HG03095 (cell line): Measurements from ENCODE around the gene ROR2.

Experiments used
- ATAC-seq: cut with Tn5 transposase; IDR thresholded peaks from one replicate; pipeline ENCODE4 v1.9.1; 2021; ENCODE audit warnings: moderate library complexity; ENCODE audit not compliant: unreplicated experiment

ROR2 gene

DNA sequence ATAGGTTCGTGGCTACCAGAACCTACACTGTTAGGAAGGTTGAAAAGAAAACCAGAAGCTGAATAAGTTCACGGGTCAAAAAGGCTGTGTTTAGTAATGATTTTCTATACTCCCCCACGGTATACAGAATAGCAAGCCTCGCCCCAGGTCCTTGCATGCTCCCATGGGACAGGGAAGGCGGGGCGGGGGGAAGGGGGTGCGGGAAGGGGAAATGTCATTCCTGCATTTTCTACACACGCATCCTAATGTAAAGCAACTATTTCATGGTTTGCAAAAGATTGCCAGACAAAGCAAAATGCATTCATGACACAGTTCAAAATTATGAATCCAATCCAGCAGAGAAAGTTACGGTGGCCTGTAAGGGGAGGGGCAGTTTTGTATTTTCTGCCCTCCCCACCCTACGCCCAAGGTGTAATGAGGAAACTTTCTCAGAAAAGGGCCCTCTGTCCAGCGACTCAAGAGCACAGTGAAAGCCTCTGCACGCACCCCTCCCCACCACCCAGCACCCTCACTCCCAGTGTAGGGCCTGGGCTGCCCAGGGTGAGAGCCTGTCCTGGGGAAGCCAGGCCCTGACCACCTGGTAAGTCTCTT, 105.2 kb downstream of the ROR2 start:
- no peak for ATAC-seq

DNA sequence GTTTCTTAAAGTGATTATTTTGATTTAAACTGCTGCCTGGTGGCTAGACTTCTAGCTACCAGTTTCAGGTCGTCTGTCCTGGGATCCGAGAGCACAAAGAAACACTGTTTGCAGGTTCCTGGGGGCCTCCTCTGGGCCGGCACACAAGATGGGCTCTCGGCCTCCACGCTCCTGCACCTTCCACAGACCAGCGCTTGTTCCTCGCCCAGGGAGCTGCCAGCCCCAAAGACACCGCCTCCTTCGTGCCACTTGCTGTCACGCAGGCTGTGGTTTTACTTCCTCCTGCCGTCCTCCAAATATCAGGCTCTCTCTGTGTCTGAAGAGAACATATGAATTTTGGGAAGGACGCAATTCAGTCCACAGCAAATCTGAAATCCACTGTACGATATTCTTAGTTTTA, 105.8 kb downstream of the ROR2 start:
- no peak for ATAC-seq

DNA sequence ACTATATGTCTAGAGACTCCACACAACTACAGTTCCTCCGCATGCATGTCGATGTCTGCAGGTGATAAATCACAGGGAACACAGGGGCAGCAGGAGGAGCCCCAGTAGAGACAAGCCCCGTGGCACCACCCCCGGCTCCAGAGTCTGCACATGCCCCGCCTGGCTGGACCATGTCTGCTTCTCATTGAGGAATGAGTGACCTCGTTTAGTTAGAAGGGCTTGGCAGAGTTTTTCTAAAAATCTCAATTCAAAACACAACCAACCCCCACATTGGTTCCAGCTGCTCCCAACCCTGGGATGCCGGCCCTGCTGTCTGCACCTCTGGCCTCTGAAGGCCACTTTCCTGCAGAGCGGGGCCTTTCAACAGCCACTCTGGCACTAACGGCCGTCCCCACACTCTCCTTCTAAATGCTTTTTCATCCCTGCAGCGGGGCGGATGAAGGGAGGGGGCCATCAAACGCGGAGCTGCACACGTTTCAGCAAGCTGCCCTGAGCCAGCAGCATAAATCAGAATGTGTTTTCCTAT, 106.3 kb downstream of the ROR2 start:
- ATAC-seq = no peak

DNA sequence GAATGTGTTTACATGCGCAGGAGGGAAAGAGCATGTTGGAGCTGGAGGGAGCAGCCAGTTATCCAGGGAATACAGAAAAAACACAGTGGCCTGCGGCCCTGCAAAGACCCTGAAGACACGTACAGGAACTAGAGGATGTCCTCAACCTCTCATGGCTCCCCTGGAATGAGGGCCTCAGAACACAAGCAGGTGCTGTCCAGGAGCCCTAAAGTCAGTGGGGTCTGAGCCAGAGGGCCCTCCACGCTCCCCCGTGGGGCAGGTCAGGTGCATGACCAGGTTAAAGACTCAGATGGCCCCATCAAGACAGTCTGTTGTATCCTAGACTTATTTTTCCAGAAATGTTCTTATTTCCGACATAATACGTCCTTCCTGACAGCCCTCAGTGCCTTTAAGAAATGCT, 106.9 kb downstream of the ROR2 start:
- no peak for ATAC-seq

DNA sequence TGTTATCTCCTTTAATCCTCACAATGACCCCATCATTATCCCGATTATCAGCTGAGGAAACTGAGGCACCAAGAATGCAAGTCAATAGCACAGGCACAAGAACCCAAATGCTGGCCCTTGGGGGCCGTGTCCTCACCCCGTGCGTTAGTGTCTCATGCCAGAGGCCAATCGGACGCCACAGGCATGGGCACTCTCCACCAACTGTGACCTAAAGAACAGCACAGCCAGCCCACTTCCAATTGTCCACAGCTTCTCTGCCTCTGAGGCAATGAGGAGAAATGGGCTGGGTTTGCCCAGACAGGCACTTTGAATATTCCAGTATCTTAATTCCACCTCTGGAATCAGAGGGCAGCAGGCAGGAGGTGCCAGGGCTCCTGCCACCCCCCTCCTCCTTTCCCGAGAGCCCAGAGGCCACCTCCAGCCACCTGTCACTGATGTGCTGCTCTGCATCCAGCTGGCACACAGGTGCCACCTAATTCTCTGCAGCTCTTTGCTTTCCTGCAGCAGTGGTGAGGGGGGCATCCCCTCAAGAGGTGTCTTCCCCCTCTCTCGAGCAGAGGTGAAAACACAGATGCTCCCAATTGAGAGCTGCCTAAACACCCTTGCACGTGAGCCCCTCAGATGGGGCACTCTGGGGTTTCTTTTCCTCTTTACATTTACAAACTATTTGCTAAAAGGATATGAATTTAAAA, 107.5 kb downstream of the ROR2 start:
- ATAC-seq = no peak

DNA sequence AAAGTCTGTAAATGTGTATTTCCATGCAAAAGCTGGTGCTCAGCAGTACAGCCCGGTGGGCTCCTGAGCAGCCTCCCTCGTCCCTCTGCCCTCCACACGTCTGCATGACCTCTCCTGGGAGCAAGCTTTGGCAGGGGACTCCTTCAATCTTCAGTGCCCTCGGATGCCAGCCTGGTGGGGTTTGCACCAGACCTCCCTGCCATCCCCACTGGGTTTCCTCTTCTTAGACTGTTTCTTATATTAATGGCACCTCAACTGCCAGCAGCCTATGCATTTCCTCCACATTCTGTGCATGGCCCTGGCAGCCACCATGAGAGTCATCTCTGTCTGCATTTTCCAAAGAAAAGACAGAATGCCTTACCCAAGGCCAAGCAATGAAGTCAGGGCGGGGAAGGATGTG, 108.4 kb downstream of the ROR2 start:
- ATAC-seq = no peak

DNA sequence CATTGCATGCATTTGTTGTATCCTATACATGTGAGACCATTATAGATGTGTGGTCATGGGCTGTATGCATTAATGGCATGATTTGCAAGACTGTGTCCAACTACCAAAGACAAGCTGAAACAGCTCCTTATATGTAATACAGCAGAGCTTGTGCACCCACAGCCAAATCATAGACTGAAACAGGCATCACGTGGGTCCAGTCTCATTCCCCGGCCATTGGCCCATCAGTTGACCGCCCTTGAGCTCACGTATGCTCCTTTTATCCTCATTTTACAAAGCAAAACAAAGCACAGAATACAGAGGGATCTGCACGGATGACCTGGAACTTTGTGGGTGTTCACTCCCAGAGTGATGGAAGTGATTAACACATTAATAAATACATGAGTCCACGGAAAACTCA, 109.1 kb downstream of the ROR2 start:
- no peak for ATAC-seq

DNA sequence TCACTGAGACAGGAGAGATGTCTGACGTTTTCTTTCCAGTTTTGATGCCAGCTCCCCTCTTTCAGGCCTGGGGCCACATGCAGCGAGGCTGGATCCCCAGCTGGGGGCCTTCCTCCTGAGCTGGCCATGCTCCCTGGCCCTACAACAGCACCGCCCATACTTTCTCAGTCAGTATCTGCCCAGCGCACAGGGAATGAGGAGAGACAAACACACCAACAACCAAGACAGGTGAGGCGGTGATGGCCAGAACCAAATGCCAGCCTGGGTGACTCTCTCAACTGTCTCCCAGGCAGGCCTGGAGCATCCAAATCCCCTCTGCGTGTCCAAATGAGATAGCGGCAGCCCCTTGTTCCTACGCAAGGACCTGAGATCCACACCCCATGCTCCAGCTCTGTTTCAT, 109.6 kb downstream of the ROR2 start:
- no peak for ATAC-seq

DNA sequence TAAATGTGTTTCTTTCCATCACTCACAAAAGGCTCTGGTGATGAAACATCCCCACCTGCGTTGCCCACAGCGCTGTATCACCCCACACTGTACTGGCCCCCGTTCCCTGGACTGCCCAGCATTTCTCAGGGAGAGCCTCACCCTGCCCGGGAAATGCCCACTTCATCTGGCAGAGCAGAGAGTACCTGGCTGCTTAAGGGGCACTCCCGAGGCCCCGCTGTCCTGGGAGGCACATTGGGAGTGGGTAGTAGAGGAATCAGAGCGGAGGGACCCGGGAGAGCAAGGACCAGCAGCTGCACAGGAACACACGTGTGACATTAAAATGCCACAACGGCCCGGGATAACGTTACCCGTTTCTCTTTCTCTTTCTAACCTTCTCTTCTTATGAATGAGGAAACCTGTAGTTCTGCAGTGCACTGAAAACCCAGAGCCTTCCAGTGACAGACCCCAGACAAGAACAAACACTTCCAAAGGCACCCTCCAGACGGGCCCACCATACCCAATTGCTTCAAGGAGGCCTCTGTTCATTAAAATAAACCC, 110.0 kb downstream of the ROR2 start:
- ATAC-seq = no peak

DNA sequence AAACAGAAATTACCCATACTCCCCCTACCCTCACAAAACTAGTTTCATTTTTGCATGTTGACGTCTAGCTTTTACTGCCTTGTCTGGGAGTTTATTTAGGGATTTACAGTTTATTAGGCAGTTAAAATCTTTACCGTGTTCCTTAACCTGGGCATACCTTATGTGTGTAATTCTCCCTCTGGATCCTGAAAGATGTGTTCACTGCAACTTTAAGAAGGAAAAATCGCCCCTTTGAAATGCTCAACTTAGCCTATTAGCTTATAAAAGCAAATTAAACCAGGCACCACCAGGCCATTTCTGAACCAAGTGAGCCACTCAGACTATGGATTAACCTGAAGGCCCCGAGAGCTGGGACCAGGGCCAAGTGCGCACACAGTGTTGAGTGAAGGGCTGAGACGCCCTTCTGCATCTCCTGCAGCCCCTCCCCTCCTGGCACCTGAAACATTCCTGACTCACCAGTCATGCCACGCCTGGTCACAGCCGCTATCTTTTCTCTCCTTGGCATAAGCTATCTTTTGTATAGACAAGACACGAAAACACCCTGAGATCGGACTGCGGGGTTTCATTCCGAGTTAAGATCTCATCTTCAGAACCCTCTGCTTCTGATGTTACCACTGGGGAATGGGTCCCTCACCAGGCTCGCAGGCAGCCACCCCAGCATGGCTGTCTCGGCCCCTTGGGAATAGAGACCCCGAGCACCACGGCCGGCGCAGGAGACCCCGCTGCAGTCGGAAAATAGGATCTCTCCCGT, 111.9 kb downstream of the ROR2 start:
- ATAC-seq = no peak

DNA sequence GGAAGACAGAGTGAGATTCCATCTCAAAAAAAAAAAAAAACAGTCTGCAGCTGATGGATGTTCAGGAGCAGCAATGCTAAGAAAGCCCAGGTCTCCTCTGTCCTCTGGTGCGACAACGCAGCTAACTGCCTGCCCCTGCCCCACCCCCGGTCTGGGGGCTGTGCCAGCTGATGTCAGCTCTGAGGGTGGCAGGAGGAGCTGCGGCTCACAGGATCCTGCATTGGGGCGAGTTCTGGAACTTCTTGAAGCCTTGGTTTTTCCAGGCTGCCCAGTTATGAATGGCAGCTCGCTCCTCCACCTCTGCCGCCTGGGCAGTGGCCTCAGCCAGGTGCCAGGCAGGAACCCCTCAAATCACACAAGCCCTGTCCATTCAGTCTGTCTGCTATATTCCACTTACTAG, 113.5 kb downstream of the ROR2 start:
- ATAC-seq = no peak

DNA sequence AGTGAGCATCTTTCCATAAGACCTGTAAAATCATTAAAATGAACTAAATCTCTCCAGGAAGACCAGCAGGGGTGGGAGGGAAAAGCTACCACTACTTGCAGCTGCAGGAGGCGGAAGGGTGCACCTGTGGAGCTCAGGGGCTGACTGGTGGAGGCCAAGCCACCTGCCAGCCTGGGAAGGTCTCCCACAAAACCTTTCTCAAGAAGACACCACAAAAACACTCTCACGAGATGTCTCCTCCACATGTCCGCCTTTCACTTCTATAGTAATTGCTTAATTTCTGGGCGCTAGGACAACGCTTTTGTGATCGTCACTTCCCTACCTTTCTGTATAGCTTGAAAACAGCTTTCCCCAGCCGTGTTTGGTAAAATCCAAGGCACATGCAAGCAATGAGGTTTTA, 114.4 kb downstream of the ROR2 start:
- ATAC-seq = no peak

DNA sequence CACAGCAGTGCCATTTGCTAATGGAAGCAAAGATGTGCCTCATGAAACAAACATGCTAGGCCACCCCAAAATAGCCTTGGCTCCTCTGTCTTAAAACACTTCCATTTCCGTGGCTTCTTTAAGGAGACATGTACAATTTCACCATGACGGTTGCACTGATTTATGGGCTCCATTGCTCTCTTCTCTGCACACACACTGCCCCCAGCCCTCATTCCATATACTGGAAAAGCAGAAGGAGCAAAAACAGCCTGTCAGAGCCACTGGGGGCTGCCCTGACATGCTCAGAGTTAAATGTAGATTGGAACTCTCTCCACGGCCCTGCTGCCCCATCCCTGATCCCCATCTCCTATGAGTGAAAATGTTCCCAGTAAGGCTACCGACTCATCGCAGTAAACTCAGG, 114.8 kb downstream of the ROR2 start:
- no peak for ATAC-seq

DNA sequence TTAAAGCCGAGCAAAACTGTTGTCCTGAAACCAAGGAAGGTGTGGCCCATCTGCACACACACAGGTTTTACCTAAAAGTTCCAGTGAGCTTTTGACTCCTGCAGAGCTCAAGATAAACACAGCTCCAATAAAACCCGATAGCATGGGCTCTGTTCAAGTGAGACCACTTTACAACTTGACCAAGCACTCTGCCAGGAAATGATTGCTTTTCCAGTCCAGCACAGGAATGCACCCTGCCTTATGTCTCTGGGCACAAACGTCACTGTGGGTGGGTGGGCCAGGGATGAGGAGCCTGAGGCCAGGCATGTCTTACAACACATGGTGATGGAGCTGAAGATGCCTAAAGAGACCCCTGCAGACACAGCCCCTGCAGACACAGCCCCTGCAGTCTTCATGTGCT, 115.3 kb downstream of the ROR2 start:
- no peak for ATAC-seq

DNA sequence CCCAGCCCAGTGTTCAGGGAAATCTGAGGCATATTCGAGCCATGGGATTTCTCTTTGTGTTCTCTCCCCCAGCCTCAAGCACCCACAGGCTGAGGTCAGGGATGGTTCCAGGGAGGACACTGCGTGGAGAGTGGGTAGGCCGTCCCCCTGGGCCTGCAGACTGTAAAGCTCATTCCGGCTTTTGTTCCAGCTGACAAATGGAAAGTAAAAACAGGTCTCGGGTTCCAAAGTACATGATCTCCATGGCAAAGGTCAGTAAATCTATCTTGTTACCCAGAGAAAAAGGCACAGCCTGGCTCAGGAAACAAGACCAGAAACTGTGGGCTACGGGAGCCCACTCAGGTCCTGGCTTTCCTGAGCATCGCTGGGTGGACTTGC, 116.2 kb downstream of the ROR2 start:
- no peak for ATAC-seq

DNA sequence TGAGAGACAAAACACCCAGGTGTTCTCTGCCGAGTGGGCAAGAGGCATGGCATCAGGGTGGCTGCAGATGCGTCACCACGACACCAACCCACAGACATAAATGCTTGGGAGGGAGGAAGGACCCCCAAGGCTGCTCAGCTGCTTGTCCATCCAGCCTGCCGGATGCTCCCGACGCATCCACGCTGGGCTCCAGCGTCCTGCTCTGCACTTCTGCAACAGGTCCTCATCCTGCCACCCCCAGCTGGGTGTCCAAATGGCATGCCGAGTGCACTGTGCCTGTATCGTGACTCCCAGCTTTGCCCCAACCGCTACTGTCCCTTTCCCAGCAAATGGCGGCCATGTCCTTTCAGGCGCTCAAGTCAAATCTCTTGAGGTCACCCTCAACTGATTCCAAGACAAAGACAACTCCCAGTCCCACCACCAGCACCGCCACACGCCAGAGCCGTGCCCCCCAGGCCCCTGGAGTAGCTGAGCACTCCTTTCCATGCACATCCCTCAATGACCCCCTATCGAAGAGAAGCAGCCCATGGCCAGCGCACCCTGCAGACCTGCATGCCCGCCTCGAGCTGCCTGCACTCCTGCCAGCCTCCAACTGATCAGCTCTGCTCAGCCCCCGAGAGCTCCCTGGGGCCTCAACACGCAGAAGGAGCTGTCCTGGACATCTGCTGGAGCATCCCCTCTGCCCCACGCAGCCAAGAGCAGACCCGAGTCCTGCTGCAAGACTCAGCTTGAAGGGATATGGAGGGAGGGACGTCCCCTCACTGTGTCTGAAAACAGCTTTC, 116.7 kb downstream of the ROR2 start:
- ATAC-seq = no peak

DNA sequence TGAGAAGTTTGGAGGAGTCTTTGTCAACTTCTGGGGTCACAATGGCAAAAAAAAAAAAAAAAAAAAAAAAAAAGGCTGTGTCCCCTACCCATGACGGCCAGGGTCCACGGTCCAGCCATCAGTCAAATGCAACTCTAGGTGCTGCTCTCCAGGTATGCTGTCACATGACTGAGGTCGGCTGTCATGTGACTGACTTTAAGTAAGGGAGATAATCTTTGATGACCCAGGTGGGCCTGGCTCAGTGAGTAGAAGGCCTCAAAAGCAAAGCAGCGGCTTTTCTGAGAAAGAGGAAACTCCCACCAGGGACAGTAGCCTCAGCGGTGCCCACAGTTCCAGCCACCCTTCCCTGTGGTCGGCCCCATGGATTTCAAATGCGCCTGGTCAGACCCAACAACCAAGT, 117.7 kb downstream of the ROR2 start:
- no peak for ATAC-seq

DNA sequence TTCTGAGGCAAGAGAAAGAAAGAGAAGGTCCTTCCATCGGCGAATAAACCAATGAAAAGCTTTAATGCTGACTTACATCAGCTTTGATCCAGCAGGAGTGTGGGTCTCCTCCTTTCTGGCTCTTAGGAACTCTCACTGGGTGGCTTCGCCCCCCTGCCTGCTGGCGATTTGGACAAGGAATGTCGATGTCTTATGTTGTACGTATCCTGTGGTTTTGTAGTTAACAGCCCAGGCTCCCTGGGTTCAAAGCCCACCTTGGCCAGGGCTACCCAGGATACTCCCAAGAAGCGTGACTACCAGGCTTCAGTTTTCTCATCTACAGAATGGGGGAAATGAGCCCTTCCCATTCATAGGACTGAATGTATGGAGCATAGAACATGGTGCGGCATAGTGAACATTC, 124.2 kb downstream of the ROR2 start:
- ATAC-seq = no peak

DNA sequence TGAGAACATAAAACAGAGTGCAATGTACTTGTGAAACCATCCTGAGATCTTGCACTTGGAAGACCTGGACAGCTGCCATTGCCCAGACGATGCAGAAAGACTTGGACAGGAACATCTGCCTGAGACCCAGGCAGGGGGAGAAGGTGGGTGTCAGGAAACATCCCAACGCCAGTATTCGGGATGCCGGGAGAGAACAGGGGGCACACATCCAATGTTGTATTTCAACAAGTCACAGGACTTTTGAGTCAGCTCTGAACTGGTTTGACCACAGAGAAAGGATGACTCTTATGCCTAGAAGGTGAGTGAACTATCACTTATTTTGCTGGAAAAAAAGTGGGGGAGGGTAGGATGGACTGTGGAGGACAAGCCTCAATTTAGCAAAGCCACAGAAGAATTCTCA, 124.6 kb downstream of the ROR2 start:
- no peak for ATAC-seq

DNA sequence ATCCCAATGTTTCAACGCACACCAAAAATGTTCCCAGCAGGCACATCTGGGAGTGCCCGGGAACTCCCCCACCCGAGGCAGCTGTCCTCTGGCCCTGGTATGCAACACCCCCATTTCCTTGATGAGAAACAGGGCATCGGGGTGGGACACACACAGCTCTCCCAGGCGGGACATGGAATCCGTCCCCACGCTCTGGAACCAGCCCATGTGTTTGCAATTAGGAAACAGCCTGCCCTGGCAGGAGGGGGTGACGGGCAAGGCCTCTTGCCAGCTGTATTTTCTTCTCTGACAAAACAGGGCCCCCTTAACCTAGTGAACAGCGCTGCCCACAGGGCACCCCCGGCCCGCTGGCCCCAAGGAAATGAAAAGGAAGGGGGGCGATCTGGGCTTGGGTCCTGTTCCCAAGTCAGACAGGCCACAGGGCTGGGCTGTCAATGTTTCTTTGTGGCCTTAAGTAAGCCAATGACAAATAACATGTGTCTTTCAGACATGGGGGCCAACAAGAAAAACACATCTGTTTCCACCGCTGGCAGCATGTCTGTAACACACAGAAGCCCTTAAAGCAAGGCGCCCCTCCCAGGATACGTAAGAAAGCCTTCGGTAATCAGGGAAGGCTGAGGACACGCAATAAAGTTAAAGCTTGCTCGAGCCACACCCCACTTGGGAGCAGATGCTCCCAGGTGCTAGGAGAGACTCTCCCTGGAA, 125.3 kb downstream of the ROR2 start:
- no peak for ATAC-seq

DNA sequence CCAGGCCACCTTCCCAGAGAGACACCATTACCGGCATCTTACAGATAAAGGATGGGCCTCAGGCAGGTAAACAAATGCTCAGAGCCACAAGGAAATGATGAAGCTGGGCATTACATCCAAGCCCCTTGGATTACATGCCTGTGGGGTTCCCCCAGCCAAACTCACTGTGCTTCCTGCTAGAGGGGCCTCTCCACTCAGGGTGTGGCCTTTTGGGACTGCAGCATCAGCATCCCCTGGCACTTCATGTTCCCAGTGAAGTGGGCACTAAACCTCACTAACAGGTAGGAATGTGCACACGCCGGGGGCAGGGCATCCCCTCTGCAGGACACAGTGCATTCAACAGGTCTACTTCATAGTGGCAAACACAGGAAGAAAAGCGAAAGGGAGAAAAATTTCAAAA, 125.9 kb downstream of the ROR2 start:
- ATAC-seq = no peak
